Activated T-helper 1 cell treated with anti-CD3 and anti-CD28 coated beads, Interleukin-12 subunit alpha, Interleukin-12 subunit beta, Interleukin-2, Interleukin-4 antibody, amounts not matched to agents 30 ng/mL and 10 ng/mL and 1 ng/mL, durations not matched to agents 14 hours and 24 hours and 36 hours (primary cell): Measurements from ENCODE around the gene ZNF396. TPM values are rescaled to one million over a fixed set of nuclear protein-coding genes. Genes with fewer than 3 reads are reported as not detected.

ENCODE experiments used
- DNase-seq: peaks from one replicate; pipeline ENCODE4 v3.0.0; 2021; ENCODE audit warnings: low spot score
- H3K27ac Mint-ChIP-seq: one replicate; pipeline ENCODE4 v1.8.0; 2021; ENCODE audit warnings: mild to moderate bottlenecking, mixed read lengths
- H3K27me3 Mint-ChIP-seq: one replicate; pipeline ENCODE4 v1.8.0; 2022; ENCODE audit warnings: mild to moderate bottlenecking, moderate library complexity, mixed read lengths; ENCODE audit not compliant: insufficient read depth
- H3K36me3 Mint-ChIP-seq: one replicate; pipeline ENCODE4 v1.8.0; 2021; ENCODE audit warnings: low read depth, mixed read lengths
- H3K4me1 Mint-ChIP-seq: one replicate; pipeline ENCODE4 v1.8.0; 2021; ENCODE audit warnings: low read depth, mixed read lengths
- H3K4me3 Mint-ChIP-seq: one replicate; pipeline ENCODE4 v1.8.0; 2021; ENCODE audit warnings: mild to moderate bottlenecking, moderate library complexity, mixed read lengths
- H3K9me3 Mint-ChIP-seq: one replicate; pipeline ENCODE4 v1.8.0; 2021; ENCODE audit warnings: mixed read lengths
- intact Hi-C: fragments of 100-400 bp; cut with micrococcal nuclease; formaldehyde crosslinking; loops from one replicate; pipeline ENCODE4 v1.15.1; 2024
- total RNA-seq: library from RNA; stranded (reverse); gene quantifications from 2 replicates; pipeline ENCODE4 v1.2.3, GENCODE V29; 2022

The ZNF396 gene
- total RNA-seq, 1 donor from 2014 or later, result 0.60 TPM

DNA sequence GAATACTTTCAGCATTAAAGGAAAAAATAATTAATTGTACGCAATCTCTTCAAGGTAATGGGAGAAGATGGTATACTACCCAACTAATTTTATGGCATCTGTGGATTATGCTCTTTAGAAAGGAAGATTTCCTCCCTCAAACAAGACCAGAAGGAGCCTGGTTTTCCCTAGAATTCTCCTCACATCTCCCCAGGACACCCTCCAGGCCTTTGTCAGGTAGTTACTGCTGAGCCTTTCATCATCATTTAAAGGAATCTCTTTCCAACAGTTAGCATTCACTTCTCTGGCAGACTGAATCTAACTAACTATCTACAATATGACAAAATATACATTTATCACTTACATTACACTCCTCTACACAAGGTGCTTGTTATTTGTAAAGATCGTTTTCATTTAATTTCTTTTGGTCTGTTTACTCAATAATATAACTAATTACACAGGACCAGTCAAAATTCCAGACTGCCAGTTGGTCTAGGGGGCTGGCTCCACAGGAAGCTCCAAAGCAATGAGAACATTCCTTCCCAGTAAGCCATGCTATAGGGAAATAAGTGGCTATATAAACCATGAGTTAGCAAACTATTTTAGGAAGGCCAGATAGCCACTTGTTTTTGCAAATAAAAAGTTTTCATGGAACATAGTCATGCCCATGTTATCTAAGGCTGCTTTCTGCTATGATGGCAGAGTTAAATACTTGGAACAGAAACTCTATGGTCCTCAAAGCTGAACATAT is 52.0 kb downstream of the ZNF396 start:
- no peak for DNase-seq
- H3K4me3 Mint-ChIP-seq, result no peak overlapping the region
- peaks cover 2% of the 10 kb centered on the region for H3K36me3 Mint-ChIP-seq
- H3K27me3 Mint-ChIP-seq, result peaks cover 2% of the 10 kb centered on the region
- intact Hi-C loops, result no loop called here
- H3K9me3 Mint-ChIP-seq, result peaks cover 7% of the 10 kb centered on the region
- no peak overlapping the region for H3K27ac Mint-ChIP-seq
- no peaks in the 10 kb centered on the region for H3K4me1 Mint-ChIP-seq

DNA sequence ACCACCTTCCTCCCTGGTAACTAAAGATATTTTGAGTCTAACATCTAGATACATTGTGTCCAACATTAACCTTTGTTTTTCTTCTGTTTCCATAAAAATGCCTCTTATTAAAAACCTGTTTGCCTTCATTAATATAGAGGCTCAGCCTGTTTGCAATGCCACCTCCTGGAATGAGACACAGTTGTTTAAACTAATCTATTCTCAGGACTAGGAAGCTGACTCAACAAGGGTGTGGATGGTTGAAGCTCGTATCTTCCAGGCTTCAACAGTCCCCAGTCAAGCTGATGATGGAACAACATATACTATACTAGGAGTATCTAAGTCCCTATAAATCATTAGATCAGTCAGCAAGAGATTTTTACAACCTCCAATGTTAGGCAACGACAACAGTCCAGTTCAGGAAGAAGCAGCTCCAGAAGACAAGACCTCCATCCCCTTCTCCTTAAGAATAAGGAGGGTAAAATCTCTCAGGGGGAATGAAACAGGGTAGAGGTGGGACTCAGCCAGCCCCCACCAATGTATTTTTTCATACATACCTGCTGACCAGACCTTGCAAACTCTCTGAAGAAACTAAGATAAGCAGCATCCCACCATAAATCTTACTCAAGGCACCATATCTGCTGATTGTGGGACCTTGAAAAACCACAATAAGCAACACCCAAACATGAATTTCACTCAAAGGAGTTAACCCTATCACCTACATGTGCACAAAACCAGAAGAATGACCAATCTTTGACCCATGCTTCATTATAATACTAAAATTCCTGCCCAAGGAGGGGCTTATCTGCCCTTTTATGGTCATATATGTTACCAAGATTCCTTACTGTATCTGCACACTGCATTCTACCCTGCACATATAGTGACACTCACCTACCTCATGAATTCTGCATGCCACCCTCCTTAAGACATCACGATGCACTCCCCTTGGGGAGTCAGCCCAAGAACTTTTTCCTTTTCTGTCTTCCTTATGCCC is 54.4 kb downstream of the ZNF396 start:
- Mint-ChIP-seq H3K27ac (no peak overlapping the region), H3K36me3 (peaks cover 1% of the 10 kb centered on the region), H3K4me1 (no peaks in the 10 kb centered on the region), H3K4me3 (no peak overlapping the region), H3K27me3 (peaks cover 2% of the 10 kb centered on the region), H3K9me3 (peaks cover 6% of the 10 kb centered on the region)
- intact Hi-C loops, result no loop called here
- DNase-seq, result no peak

Other genes starting within 250 kb of the ZNF396 start
- gene ZNF397, start 136.3 kb downstream of the ZNF396 start, total RNA-seq, result 18.8 and 21.0 TPM in 2 replicates
- 10.2 and 11.0 TPM in 2 replicates for gene ZSCAN30, start 87.1 kb downstream of the ZNF396 start, total RNA-seq
- gene ZNF24, start 32.9 kb downstream of the ZNF396 start, total RNA-seq, result 56.4 and 56.6 TPM in 2 replicates
- 35.2 and 43.7 TPM in 2 replicates for gene INO80C, start 120.6 kb upstream of the ZNF396 start, total RNA-seq
- gene GALNT1, start 204.4 kb upstream of the ZNF396 start, total RNA-seq, result 53.5 and 58.6 TPM in 2 replicates